Gastrocnemius medialis (tissue), 4 donors: ENCODE measurements around the gene USP17L29.
"Not testable (repeated sequence)": the region's sequence is repeated elsewhere in the genome, so short reads cannot be mapped to it uniquely, and the experiment has no call there.

Source experiments
- CTCF ChIP-seq, 5 experiments: fragments of 450-650 bp in 3 of 5; fragments of 200-600 bp in 2 of 5; sonication (generic) in 2 of 5; IDR thresholded peaks in 4 of 5; conservative IDR thresholded peaks in 1 of 5; 1 replicate in 4 of 5; 2 replicates in 1 of 5; pipeline ENCODE4 v1.5.1; 2016 to 2019; ENCODE audit warnings: antibody characterized with exemption in 5 of 5, mild to moderate bottlenecking in 3 of 5, moderate library complexity in 3 of 5
- POLR2A ChIP-seq, 2 donors: fragments of 450-650 bp; IDR thresholded peaks; one replicate each; pipeline ENCODE4 v1.6.1; 2017; ENCODE audit warnings: antibody characterized with exemption in 2 of 2, mild to moderate bottlenecking in 2 of 2, moderate library complexity in 2 of 2

GRCh38 chr4:9339103-9339502 lies 14.3 kb upstream of the USP17L29 start, which contains the start of gene USP17L5:
- TF ChIP-seq CTCF (IDR thresholded peaks at IDR 0.05 in 4 of 5, conservative IDR thresholded peaks at IDR 0.05 in 1 of 5); POLR2A (IDR thresholded peaks at IDR 0.05): not testable (repeated sequence)
